ENCODE data around the gene MRPL12. TPM values are rescaled to one million over a fixed set of nuclear protein-coding genes. Genes with fewer than 3 reads are reported as not detected.

The MRPL12 gene
- total and polyA plus RNA-seq, 2 experiments from 2014 or later, result 50.9 to 153 TPM

GRCh38 chr17:81695211-81695610 lies 8.0 kb upstream of the MRPL12 start (continued):
- TF ChIP-seq REST (IDR thresholded peaks at IDR 0.05; ENCODE audit: unreplicated experiment), result no peak
- no peak for TF ChIP-seq STAT1 (IDR thresholded peaks at IDR 0.05; ENCODE audit: unreplicated experiment)
- TF ChIP-seq JUNB (IDR thresholded peaks at IDR 0.05; ENCODE audit: unreplicated experiment), result no peak
- TF ChIP-seq ZNF114 (CRISPR knock-in tag; IDR thresholded peaks at IDR 0.05), result no peak
- no peak for TF ChIP-seq EZH2phosphoT487 (IDR thresholded peaks at IDR 0.05; ENCODE audit: unreplicated experiment)
- TF ChIP-seq POLR2AphosphoS5 (IDR thresholded peaks at IDR 0.05; ENCODE audit: low read depth), result no peak

GRCh38 chr17:81695801-81696200 lies 7.4 kb upstream of the MRPL12 start:
- Histone ChIP-seq H3K4me3 (no peak overlapping the region), H3K9me2 (ENCODE audit: insufficient read depth) (no peaks in the 10 kb centered on the region), H3F3A (replicated peaks; ENCODE audit: low read depth) (0 out of 2 replicates have a peak, but pooled peaks cover 11% of the 10 kb centered on the region), H3K4me1 (ENCODE audit: insufficient read depth) (no peaks in the 10 kb centered on the region), H2AFZ (no peak overlapping the region), H4K20me1 (replicated peaks; ENCODE audit: insufficient read depth) (peaks cover 4% of the 10 kb centered on the region; the same call in 1 of the 2 replicates), H3K27ac (ENCODE audit: low read depth) (no peak overlapping the region), H3K27me3 (ENCODE audit: insufficient read depth) (no peaks in the 10 kb centered on the region), H3K36me3 (ENCODE audit: insufficient read depth) (no peaks in the 10 kb centered on the region), H3K4me2 (no peak overlapping the region), H3K79me2 (replicated peaks; ENCODE audit: insufficient read depth) (peaks cover 18% of the 10 kb centered on the region)
- H3K27me3 Mint-ChIP-seq (ENCODE audit: insufficient read depth, low read depth, poor library complexity), result peaks cover 7% of the 10 kb centered on the region
- H3K9me3 Mint-ChIP-seq, result no peaks in the 10 kb centered on the region
- H3K36me3 Mint-ChIP-seq (ENCODE audit: low read depth), result peaks cover 47% of the 10 kb centered on the region
- peaks cover under 1% of the 10 kb centered on the region; the same call in 1 of the 3 replicates for H3K4me1 Mint-ChIP-seq
- no peak overlapping the region for H3K4me3 Mint-ChIP-seq
- ATAC-seq, result no peak
- no peak for DNase-seq (ENCODE audit: low spot score)
- H3K27ac Mint-ChIP-seq, result no peak overlapping the region
- no peak for TF ChIP-seq STAT1 (IDR thresholded peaks at IDR 0.05; ENCODE audit: unreplicated experiment)
- no peak for TF ChIP-seq EZH2phosphoT487 (IDR thresholded peaks at IDR 0.05; ENCODE audit: unreplicated experiment)
- TF ChIP-seq NANOG (IDR thresholded peaks at IDR 0.05; ENCODE audit: borderline replicate concordance), result no peak
- no peak for TF ChIP-seq POLR2AphosphoS5 (IDR thresholded peaks at IDR 0.05; ENCODE audit: low read depth)
- TF ChIP-seq ZNF462 (CRISPR knock-in tag; IDR thresholded peaks at IDR 0.05), result no peak
- no peak for TF ChIP-seq REST (IDR thresholded peaks at IDR 0.05; ENCODE audit: unreplicated experiment)
- TF ChIP-seq ZNF114 (CRISPR knock-in tag; IDR thresholded peaks at IDR 0.05), result no peak
- TF ChIP-seq ETS1 (IDR thresholded peaks at IDR 0.05), result no peak
- TF ChIP-seq CREB1 (CRISPR knock-in tag; IDR thresholded peaks at IDR 0.05; ENCODE audit: low read depth), result no peak
- TF ChIP-seq ZNF331 (CRISPR knock-in tag; IDR thresholded peaks at IDR 0.05; ENCODE audit: low read depth), result no peak

Data from GM23338 (cell line).